GM18873 (cell line): ENCODE results near the gene CYB5D1.

Experiments
- ATAC-seq: cut with Tn5 transposase; IDR thresholded peaks from one replicate; pipeline ENCODE4 v1.9.1; 2021; ENCODE audit warnings: mild to moderate bottlenecking, moderate library complexity, moderate number of reproducible peaks; ENCODE audit not compliant: unreplicated experiment, low FRiP score

The CYB5D1 gene

DNA sequence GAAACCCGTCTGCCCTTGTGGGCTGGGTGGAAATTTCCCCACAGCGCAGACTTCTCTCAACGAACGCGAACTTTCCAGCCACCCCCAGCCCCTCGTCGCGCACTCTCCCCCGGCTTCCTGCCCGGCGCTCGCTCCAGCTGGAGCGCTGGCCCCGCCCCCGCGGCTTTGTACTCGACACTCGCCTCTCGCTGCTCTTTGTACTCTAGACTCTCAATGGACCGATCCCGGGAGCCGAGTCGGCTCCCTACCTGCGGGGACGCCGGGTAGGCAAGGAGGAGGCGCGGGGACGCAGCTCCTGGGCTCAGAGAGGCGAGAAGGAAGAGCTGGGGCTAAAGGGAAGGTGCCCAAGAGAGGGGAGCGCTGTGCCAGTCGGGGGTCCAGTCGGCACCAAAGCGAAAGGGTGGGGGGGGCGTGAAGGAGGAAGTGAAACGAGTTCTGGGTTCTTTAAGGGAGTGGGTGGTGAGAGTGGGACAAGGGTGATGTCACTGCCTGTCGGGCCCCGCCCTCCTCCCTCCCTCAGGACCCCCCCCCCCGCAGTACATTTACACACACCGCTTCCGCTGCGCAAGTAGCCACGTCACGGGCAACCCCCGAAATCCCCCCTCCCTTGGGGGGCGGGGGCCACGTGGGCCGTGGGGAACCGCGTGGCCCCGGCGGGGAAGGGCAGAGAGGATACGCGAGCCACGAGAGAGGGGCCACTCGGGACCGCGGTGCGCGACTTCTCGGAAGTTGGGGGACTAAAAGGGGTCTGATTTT lies 14.1 kb upstream of the CYB5D1 start:
- no peak for ATAC-seq

- peak; percentile 44 for ATAC-seq
These were observed 13.3 kb upstream of the CYB5D1 start for GRCh38 chr17:7844292-7845154.

GRCh38 chr17:7845359-7846062 lies 12.3 kb upstream of the CYB5D1 start:
- no peak for ATAC-seq

- ATAC-seq = no peak
These were observed 11.6 kb upstream of the CYB5D1 start for GRCh38 chr17:7846063-7846735.

GRCh38 chr17:7846765-7847661 lies 10.8 kb upstream of the CYB5D1 start:
- ATAC-seq = no peak

DNA sequence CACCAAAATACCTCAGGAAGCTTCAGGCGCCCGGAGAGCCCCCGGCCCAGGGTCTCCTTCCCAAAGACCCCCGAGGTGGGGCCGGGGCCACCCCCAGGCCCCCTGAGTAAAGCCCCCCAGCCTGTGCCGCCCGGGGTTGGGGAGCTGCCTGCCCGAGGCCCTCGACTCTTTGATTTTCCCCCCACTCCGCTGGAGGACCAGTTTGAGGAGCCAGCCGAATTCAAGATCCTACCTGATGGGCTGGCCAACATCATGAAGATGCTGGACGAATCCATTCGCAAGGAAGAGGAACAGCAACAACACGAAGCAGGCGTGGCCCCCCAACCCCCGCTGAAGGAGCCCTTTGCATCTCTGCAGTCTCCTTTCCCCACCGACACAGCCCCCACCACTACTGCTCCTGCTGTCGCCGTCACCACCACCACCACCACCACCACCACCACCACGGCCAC lies 9.6 kb upstream of the CYB5D1 start:
- no peak for ATAC-seq

GRCh38 chr17:7848739-7849129 lies 9.1 kb upstream of the CYB5D1 start:
- ATAC-seq = no peak

GRCh38 chr17:7849130-7849750 lies 8.6 kb upstream of the CYB5D1 start:
- ATAC-seq = no peak

- no peak for ATAC-seq
These were observed 7.9 kb upstream of the CYB5D1 start for GRCh38 chr17:7849751-7850504.

GRCh38 chr17:7850701-7851437 lies 6.9 kb upstream of the CYB5D1 start:
- ATAC-seq = peak; percentile 9

GRCh38 chr17:7851438-7852261 lies 6.2 kb upstream of the CYB5D1 start:
- ATAC-seq = peak; percentile 57

GRCh38 chr17:7852262-7852670 lies 5.5 kb upstream of the CYB5D1 start:
- no peak for ATAC-seq

- ATAC-seq = no peak
These were observed 4.7 kb upstream of the CYB5D1 start for GRCh38 chr17:7852919-7853690.

GRCh38 chr17:7853691-7854038 lies 4.1 kb upstream of the CYB5D1 start:
- ATAC-seq = no peak

DNA sequence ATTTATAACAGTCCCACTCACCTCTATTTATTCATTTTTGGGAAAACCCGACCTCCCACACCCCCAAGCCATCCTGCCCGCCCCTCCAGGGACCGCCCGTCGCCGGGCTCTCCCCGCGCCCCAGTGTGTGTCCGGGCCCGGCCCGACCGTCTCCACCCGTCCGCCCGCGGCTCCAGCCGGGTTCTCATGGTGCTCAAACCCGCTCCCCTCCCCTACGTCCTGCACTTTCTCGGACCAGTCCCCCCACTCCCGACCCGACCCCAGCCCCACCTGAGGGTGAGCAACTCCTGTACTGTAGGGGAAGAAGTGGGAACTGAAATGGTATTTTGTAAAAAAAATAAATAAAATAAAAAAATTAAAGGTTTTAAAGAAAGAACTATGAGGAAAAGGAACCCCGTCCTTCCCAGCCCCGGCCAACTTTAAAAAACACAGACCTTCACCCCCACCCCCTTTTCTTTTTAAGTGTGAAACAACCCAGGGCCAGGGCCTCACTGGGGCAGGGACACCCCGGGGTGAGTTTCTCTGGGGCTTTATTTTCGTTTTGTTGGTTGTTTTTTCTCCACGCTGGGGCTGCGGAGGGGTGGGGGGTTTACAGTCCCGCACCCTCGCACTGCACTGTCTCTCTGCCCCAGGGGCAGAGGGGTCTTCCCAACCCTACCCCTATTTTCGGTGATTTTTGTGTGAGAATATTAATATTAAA lies 3.6 kb upstream of the CYB5D1 start:
- no peak for ATAC-seq
